Brain pericyte (primary cell): ENCODE results near the gene GOLPH3.
"Not testable (repeated sequence)": the region's sequence is repeated elsewhere in the genome, so short reads cannot be mapped to it uniquely, and the experiment has no call there.

ENCODE experiments used
- DNase-seq: peaks from one replicate; pipeline ENCODE4 v3.0.0-alpha.2; 2012; ENCODE audit warnings: low read depth, low spot score

Gene GOLPH3

DNA sequence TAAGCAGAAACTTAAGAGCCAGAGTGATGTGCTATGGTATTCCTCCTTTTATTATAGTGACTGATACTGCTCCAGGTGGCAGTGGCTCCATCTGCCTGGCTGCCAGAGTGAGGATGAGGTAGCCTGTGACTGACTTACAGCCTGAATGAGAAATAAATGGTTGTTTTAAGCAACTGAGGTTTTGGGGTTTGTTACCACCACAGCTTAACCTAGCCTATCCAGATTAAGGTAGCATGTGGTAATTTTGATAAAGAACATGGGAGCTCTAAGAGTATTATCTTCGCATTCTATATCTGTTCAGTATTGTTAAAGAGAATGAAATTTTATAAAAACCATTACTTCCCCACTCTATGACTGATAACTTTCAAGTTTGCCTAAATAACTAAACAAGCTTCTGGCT lies 39.0 kb downstream of the GOLPH3 start:
- no peak for DNase-seq

GRCh38 chr5:32132757-32133156 lies 41.4 kb downstream of the GOLPH3 start:
- no peak for DNase-seq

DNA sequence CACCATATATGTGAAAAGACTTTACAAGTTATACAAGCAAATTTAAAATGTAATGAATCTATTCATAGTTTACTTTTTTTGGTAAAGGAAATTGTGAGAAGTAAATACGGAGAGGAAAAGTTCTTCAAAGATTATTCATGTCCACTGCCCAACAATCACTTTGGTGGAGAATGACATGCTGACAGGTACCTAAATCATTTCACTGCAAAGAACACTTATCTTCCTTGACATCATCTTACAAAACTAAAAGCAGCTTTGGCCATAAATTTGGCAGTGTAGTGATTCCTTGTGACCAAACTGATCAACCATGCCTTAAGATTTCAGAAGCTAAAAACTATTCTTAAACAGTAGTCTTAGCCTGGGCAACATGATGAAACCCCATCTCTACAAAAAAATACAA lies 42.5 kb downstream of the GOLPH3 start:
- no peak for DNase-seq

- DNase-seq, result no peak
These were observed 43.3 kb downstream of the GOLPH3 start for GRCh38 chr5:32130865-32131264.

DNA sequence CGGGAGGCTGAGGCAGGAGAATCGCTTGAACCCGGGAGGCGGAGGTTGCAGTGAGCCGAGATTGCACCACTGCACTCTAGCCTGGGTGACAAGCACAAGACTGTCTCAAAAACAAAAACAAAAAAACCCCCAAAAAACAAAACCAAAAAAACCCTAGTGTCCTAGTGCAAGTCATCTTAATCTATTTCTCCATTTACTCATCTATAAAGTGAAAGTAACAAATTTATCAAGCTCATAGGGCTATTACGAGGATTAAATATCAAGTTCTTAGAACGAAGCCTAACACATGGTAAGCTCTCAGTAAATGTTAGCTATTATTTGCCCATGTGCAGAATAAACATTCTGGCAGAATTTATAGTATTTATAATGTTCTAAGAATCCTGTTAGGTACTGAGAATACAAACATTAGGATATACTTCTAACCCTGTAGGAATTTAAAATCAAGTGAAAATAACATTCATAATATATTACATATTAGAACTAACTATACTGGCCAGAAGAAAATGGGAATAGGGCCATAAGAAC lies 45.0 kb downstream of the GOLPH3 start:
- DNase-seq, result no peak

DNA sequence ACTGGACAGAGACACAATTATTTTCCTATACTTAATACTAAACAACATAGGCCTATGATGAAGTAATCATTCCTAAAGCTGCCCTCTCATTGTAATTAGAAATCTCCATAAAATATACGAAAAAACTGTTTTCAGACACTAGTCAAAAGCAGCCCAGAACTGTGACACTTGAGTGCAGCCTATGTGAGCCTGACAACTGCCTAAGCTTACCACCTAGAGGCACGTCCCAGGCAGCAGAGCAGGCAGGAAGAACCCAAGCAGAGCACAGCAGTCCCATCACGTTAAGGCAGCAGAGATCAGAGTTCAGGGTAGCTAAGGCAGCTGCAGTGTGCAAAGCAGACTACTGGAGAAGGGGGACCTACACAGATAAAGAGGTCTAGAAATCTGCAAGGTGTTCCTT lies 46.4 kb downstream of the GOLPH3 start:
- no peak for DNase-seq

- DNase-seq, result no peak
These were observed 47.4 kb downstream of the GOLPH3 start for GRCh38 chr5:32126691-32127090.

DNA sequence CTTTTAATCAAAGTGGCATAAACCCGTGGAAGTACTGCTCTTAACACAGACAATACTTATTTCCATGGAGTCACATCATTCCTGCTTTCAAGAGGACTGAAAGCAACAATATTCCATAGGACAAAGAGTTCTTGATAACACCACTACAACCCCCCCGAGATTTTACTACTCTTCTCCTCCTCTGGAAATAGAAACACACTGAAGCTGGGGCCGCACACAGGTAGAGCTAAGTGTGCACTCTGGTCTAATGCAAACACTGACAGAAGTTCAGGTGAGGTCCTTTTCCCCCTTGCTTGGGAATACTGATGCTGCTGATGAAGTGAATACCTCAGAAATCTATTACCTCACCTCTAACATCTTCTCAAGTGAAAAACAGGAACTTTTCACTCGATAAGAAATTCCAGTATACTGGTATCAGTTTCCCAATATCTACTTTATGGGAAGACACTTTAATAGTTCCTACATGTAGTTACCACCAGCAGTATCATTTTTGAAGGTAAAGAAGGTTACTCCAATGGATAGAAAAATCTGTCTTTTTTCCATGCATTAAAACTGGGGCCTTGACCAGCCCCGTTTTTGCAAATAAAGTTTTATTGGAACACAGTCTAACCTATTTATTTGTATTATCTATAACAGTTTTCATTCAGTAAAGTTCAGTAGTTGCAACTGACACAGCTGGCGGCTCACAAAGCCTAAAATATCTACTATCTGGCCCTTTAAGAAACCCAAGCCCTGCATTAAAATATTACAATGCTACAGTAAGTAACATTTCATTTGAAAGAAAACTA lies 50.0 kb downstream of the GOLPH3 start:
- DNase-seq, result no peak

GRCh38 chr5:32123058-32123805 lies 50.9 kb downstream of the GOLPH3 start:
- DNase-seq, result no peak

DNA sequence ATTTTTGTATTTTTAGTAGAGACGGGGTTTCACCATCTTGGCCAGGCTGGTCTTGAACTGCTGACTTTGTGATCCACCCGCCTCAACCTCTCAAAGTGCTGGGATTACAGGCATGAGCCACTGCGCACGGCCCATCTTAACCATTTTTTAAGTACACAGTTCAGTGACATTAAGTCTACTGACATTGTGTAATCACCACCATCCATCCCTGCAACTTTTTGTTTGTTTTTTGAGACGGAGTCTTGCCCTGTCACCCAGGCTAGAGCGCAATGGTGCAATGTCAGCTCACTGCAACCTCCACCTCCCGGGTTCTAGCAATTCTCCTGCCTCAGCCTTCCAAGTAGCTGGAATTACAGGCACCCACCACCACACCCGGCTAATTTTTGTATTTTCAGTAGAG lies 55.2 kb downstream of the GOLPH3 start:
- not testable (repeated sequence) for DNase-seq

- DNase-seq, result no peak
These were observed 57.4 kb downstream of the GOLPH3 start for GRCh38 chr5:32116574-32117313.

- DNase-seq, result peak; percentile 45
These were observed 58.1 kb downstream of the GOLPH3 start for GRCh38 chr5:32115985-32116384.

- no peak for DNase-seq
These were observed 63.9 kb downstream of the GOLPH3 start for GRCh38 chr5:32110111-32110696.

DNA sequence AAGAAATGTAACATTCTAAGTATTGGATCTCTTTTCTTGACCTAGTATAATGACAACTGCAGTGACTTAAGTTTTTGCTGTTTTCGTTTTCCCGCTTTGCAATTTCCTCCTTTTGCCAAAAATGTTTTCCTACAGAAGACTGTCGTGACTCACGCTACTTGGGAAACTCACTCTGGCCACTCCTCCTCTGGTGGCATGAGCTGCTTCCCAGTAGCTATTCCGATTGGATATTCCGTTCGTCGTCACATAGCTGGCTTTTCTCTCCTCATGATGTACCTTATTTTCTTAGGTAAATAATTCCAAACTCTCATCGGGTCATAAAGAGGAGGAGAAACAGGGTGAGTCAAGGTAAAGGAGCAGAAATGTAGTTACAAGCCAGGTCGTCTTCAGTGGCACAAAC lies 64.9 kb downstream of the GOLPH3 start:
- DNase-seq, result no peak

DNA sequence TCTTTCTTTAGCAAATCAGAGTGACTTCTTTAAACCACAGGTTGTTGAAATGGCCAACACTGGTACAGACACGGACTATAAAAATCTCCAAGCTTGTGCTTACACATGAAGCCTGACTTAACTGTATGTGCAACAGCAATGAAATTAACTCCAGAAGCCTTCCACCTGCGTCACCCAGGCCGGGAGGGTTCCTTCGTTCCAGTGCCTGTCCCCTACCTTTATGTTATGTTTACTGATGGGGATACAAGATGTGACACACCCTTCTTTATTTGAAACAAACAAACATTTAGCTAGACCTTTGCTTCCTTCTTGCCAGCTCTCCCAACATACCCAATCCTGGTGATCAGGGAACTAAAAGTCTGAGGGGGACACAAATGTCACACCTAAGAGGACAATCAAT lies 66.0 kb downstream of the GOLPH3 start:
- no peak for DNase-seq

DNA sequence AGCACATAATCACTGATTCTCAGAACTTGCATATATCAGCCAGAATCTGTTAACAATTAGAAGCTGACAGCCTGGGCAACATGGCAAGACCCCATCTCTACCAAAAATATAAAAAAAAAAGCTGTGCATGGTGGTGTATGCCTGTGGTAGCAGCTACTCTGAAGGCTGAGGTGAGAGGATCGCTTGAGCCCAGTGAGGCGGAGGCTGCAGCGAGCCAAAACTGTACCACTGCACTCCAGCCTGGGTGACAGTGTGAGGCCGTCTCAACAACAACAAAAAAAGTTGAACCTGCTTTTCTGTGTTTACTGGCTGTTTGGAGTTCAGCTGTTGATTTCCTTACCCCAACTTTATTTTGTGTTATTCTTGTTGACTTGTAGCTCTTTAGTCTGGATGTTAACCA lies 66.8 kb downstream of the GOLPH3 start:
- no peak for DNase-seq

DNA sequence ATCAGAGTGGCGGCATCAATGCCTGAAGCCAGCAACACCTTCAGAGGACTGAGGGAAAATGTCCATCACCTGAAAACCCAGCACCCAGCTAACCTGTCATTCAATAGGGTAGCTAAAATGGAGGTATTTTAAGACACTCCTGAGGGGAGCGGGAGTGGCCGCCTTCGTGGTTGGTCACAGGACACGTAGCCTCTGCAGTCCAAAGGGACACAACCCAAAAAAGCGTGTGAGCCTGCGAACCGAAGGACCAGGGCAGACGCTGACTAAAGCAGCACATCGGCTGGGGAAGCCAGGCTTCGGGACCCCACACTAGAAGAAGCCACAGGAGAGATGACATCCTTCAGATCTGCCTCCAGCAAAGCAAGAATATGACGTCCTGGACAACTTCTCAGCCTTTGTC lies 70.6 kb downstream of the GOLPH3 start:
- DNase-seq, result no peak

DNA sequence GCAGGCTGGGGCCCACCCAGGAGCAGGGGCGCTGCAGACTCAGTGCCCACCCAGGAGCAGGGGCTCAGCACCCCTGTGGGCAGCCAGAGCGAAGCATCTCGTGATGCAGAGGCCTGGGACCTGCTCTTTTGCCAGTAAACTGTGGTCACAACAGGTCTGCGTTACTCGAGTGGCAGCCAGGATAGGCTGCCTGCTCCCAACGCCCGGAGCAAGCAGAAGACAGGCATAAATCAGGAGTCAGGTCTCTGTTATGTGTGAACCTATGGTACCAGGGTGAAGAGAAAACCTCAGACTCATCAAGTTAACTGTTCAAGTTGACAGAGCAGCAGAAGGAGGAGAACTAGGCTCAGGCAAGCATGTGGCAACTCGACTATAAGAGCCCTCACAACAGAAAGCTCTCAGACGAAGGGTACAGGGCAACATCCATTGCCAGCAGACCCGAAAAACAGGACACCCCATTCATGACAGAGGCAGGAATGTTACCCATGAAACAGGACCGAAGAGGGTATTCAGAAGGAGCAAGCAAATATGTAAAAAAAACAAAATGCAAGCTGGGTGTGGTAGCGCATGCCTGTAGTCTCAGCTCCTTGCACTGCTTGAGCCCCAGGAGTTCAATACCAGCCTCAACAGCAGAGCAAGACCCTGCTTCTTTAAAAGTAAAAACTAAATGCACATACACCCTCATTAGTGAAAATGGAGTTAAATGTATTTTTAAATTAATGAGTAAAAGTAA lies 71.7 kb downstream of the GOLPH3 start:
- DNase-seq, result no peak

DNA sequence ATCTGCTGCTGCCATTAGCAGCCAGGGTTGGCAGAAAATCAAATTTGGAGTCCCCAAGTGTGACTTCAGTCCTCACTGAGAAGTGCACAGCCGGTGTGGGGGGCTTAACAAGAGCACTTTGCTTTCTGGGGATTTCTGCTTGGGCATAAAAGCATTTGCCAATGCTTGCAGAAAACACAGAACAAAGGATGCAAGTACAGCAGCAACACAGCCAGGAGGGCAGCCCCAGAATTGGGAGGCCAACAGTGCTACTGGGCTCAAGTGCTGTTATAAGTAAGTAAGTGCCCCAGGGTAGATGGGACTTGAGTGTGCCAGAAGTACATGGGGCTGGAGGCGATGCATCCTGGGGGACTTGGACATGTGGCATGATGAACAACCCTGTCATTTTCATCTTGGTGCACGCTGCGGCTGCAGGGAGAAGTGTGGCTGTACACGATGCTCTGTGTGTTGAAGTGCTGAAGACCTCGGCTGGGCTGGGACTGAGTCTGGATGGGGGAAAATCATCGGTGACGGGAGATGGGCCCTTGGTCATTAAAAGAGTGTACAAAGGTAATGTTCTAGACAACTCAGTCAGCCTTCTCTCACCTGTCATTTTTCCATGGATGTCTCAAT lies 73.3 kb downstream of the GOLPH3 start:
- no peak for DNase-seq

GRCh38 chr5:32100230-32100629 lies 73.9 kb downstream of the GOLPH3 start:
- DNase-seq, result no peak
